Measurements from ENCODE around the gene SCAF1.

SCAF1 gene

GRCh38 chr19:49686503-49687088 is 44.6 kb downstream of the SCAF1 start:
- DNase-seq, result no peak

- DNase-seq, result no peak
Measured at GRCh38 chr19:49687150-49687549, 45.1 kb downstream of the SCAF1 start.

- DNase-seq, result no peak
Measured at GRCh38 chr19:49687566-49688316, 45.7 kb downstream of the SCAF1 start.

- DNase-seq, result no peak
Measured at GRCh38 chr19:49688531-49689132, 46.6 kb downstream of the SCAF1 start.

- no peak for DNase-seq
Measured at GRCh38 chr19:49689133-49690078, 47.4 kb downstream of the SCAF1 start, which contains the start of gene ADM5. ADM5 (plus strand) TSS chr19:49689594; CDS start chr19:49689838, 244 bp downstream.

GRCh38 chr19:49690079-49690655 is 48.2 kb downstream of the SCAF1 start:
- no peak for DNase-seq

GRCh38 chr19:49690656-49691242 is 48.7 kb downstream of the SCAF1 start, which contains the start of gene CPT1C:
CPT1C (plus strand) TSS chr19:49691116; CDS start chr19:49692253, 1,137 bp downstream.
- DNase-seq, result peak; percentile 45

- DNase-seq, result no peak
Measured at GRCh38 chr19:49691243-49692146, 49.5 kb downstream of the SCAF1 start.

- no peak for DNase-seq
Measured at GRCh38 chr19:49692147-49692506, 50.1 kb downstream of the SCAF1 start.

- no peak for DNase-seq
Measured at GRCh38 chr19:49696115-49696514, 54.1 kb downstream of the SCAF1 start.

- no peak for DNase-seq
Measured at GRCh38 chr19:49696865-49697264, 54.9 kb downstream of the SCAF1 start.

GRCh38 chr19:49699364-49699763 is 57.4 kb downstream of the SCAF1 start:
- DNase-seq, result no peak

GRCh38 chr19:49700563-49700962 is 58.6 kb downstream of the SCAF1 start:
- no peak for DNase-seq

GRCh38 chr19:49701271-49701786 is 59.3 kb downstream of the SCAF1 start:
- DNase-seq, result no peak

- no peak for DNase-seq
Measured at GRCh38 chr19:49704888-49705642, 63.1 kb downstream of the SCAF1 start.

GRCh38 chr19:49705919-49706318 is 63.9 kb downstream of the SCAF1 start:
- no peak for DNase-seq
